Limb (tissue), 2 donors: Measurements from ENCODE around the gene TALDO1.

Experiments used
- DNase-seq, 2 donors: peaks; one replicate each; pipeline ENCODE4 v3.0.0-alpha.2; 2016; ENCODE audit errors: extremely low spot score in 2 of 2

Gene TALDO1

GRCh38 chr11:798093-798713, 50.9 kb downstream of the TALDO1 start, which contains the start of gene SLC25A22:
Gene SLC25A22 (minus strand): TSS chr11:798281. CDS start chr11:795006, 3,275 bp downstream.
- DNase-seq: peak; percentile 85 to 92

DNA sequence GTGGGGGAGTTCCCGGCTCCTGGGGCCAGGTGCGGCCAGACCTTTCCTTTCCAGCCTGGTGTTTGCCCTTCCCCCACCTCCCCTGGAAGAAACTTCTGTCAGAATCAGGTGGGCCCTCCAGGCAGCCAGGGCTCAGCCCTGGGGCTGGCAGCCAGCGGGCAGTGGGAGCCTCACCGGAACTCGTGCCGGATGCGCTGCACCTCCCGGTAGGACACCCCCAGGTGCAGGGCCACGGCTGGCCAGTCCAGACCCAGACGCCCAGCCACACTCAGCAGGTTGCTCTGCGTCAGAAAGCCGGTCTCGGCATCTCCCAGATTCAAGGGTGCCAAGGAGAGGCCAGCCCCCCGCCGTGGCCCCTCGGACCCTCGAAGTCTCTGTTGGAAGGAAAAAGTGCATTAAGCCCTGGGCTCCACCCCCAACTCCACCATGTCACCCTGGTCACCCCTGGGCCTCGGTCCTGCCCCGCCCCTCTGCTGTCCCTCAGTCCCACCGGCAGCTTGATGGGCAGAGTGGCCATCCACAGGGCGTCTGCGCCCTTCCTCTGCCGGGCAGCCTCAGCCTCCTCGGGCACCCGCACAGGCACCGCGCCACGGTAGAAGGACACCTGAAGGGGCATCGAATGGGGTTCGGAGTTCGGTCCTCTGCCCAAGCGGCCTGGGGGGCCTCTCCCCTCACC, 52.5 kb downstream of the TALDO1 start:
- DNase-seq: no peak

GRCh38 chr11:800473-800872, 53.2 kb downstream of the TALDO1 start:
- no peak for DNase-seq

- DNase-seq: no peak
Measured at GRCh38 chr11:801097-801780, 54.0 kb downstream of the TALDO1 start.

DNA sequence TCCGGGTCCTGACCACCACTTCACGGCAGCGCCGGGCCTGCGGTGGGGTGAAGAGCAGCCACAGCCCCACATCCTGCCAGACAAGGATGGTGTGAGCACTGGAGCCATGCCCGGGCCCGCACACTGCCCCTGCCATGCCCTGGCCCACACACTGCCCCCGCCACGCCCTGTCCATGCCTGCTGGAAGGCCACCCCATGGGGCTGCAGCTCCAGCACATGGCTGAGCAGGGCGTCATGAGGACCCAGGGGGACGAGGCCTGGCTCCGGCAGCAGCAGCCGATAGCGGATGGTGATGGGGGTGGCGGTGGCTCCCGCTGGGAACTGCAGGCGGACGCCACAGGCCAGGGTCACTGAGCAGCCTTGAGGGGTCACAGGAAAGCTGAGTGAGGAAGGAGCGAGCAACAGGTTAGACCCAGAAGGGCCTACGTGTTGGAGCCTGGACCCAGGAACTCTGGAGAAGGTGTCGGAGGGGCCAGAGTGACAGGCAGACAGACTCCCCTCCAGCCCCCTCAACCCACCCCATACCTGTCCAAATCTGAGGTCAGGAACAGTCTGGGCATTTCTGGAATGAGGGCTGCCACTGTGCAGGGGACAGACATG, 54.9 kb downstream of the TALDO1 start:
- DNase-seq: no peak

- DNase-seq: no peak
Measured at GRCh38 chr11:802693-803466, 55.6 kb downstream of the TALDO1 start.

GRCh38 chr11:803467-803742, 56.1 kb downstream of the TALDO1 start:
- DNase-seq: no peak

DNA sequence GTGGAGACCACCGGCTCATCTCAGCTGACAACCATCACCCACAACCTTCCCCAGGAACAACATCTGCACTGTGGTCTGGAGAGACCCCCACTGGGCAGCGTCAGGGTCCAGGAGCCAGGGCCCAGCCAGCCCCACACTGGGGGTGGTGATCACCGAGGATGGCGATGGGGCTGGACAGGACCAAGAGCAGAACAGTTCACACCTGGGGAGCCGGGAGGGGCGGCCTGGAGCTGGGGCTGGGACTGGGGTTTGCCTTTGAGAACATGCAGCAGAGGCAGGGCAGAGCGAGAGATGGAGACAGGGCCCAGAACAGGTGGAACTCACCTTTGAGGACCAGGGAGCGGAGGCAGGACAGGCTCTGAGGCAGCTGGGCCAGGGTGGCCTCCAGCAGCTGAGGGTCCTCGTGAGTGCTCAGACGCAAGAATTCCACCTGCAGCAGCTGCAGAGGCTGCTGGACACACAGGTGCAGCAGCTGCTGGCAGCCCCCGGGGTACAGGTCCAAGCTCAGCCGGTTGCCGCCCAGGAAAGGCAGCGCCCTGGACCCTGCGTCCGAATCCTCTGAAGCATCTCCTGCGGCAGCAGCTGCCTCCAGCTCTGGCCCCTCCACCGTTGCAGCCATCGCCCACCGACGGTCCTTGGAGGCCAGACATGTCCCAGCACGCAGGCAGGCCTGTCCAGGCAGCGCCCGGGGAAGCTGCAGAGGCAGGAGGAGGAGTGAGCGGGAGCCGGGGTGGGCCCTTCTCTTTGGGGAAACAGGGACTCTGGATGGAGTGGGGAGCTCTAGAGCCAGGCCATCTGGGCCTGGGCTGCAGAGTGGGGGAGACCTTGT, 56.7 kb downstream of the TALDO1 start:
- DNase-seq: no peak

GRCh38 chr11:804599-804964, 57.3 kb downstream of the TALDO1 start:
- DNase-seq: no peak

- DNase-seq: no peak
Measured at GRCh38 chr11:808427-809286, 61.4 kb downstream of the TALDO1 start.

DNA sequence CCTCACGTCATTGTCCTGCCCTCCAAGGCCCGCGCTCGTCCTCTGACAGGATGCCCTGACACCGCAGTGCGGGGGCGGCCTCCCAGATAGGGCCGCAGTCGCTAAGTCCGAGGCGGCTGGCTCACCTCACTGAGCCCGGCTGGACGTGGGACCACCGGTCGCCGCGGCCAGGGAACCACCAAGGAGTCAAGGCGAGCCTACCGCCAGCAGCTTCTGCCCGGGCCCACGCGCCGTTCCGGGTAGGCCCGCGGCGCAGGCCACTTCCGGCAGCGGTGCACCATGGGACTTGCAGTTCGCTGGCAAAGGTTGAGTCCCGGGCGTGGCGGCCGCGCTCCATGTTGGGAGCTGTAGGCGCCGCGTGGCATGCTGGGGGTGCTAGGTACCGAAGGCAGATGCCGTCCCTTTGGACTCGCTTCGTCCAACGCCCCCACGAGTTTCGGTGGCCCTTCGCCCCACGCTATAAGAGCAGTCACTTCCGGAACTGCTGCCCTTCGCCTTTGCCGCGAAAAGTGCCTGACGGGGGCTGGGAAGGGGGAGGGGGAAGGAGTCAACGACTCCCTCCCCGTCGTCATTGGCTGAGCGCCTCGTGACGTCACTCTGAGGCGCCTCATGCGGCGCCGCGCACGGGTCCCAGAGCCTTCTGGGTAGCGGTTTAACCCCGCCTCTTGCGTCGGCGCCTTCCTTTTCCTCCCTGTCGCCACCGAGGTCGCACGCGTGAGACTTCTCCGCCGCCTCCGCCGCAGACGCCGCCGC, 62.2 kb downstream of the TALDO1 start, which contains the start of gene RPLP2:
TSS of gene RPLP2 (plus strand) at position 681 of the 753 bp plus-strand sequence. CDS start 268 bp downstream, outside the sequence.
- peak; percentile 96 to 99 for DNase-seq

- DNase-seq: no peak
Measured at GRCh38 chr11:810040-810567, 62.8 kb downstream of the TALDO1 start.

DNA sequence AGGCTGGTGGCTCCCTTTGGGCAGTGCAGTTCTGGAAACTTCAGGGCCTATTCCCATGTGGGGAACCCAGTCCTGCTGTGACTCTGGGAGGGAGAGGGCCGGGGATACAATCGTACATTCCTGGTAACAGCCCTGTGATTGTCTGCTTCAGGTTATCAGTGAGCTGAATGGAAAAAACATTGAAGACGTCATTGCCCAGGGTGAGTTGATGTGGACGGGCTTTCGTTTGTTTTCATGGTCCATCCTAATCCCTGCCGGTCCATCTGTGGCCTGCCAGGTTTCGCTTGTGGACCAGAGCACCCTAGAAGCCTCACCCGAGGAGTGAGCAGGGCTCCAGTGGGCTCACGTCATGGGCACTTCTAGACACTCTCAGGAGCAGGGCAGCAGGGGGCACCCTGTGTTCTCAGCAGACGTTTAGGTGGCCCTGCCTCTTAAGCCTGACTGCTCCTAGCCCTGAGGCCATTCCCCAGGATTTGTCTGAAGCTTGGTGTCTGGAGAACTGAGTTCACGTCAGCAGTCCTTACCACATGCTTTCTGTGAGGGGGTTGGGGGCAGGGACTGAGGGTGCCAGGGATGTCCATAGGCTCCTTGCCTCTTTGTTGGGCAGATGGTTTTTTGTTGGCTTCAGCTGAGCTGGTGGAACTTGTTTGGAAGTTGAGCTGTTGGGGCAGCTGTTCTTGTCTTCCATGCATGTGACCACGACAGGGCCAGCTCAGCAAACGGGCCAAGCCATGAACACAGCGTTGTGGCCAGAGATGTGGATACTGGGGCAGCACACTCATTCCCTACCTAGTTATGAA, 64.4 kb downstream of the TALDO1 start:
- DNase-seq: no peak

DNA sequence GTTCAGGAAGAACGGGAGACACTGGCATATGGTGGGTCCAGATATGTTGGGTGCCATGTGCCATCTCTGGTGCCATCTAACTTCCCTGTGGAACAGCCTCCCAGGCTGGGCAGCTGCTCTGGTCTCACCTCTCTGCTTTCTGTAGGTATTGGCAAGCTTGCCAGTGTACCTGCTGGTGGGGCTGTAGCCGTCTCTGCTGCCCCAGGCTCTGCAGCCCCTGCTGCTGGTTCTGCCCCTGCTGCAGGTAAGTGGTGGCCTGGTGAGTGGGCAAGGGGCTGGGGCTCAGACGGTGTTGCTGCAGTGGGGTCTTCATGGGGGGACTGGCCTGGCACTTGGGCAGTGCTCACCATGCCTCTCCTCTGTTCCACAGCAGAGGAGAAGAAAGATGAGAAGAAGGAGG, 65.1 kb downstream of the TALDO1 start:
- no peak for DNase-seq

- DNase-seq: no peak
Measured at GRCh38 chr11:813072-813455, 65.8 kb downstream of the TALDO1 start.

- no peak for DNase-seq
Measured at GRCh38 chr11:813456-814096, 66.3 kb downstream of the TALDO1 start.
